ENCODE data around the gene KLHL14. TPM values are rescaled to one million over a fixed set of nuclear protein-coding genes. Genes with fewer than 3 reads are reported as not detected.

The KLHL14 gene
- total RNA-seq, 1 experiment from 2014 or later, result 0.07 TPM

DNA sequence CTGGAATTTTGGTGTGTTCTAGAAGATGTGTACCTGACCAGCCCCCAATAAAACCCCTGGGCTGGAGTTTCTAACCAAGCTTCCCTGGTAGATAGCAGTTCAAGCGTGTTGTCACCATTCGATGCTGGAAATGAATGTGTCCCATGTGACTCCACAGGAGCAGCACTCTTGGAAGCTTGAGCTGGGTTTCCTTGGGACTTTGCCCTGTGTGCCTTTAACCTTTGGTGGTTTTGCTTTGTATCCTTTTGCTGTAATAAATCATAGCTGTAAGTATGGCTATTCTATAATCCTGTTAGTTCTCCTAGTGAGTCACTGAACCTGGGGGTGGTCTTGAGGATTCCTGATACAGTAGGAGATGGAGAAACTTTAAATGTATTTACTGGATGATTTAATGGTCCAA is 65.2 kb downstream of the KLHL14 start:
- intact Hi-C loops (cut with micrococcal nuclease; ENCODE audit: unreplicated experiment), result no loop called here
- H3K4me1 Mint-ChIP-seq (ENCODE audit: low read depth, unreplicated experiment), result peaks cover 7% of the 10 kb centered on the region
- H3K36me3 Mint-ChIP-seq (ENCODE audit: insufficient read depth, unreplicated experiment), result no peaks in the 10 kb centered on the region
- CTCF ChIA-PET, result interaction anchor here (1.3 kb wide), 1 partner anchor 22 kb away, joined by 4 read pairs; no protein-coding TSS in a partner anchor
- H3K27me3 Mint-ChIP-seq (ENCODE audit: unreplicated experiment), result no peaks in the 10 kb centered on the region
- H3K4me3 Mint-ChIP-seq (ENCODE audit: low read depth, unreplicated experiment), result no peak overlapping the region
- no peaks in the 10 kb centered on the region for H3K9me3 Mint-ChIP-seq (ENCODE audit: low read depth, unreplicated experiment)
- no peak for DNase-seq
- H3K27ac Mint-ChIP-seq (ENCODE audit: unreplicated experiment), result no peak overlapping the region
- TF ChIP-seq, protein P1, sequence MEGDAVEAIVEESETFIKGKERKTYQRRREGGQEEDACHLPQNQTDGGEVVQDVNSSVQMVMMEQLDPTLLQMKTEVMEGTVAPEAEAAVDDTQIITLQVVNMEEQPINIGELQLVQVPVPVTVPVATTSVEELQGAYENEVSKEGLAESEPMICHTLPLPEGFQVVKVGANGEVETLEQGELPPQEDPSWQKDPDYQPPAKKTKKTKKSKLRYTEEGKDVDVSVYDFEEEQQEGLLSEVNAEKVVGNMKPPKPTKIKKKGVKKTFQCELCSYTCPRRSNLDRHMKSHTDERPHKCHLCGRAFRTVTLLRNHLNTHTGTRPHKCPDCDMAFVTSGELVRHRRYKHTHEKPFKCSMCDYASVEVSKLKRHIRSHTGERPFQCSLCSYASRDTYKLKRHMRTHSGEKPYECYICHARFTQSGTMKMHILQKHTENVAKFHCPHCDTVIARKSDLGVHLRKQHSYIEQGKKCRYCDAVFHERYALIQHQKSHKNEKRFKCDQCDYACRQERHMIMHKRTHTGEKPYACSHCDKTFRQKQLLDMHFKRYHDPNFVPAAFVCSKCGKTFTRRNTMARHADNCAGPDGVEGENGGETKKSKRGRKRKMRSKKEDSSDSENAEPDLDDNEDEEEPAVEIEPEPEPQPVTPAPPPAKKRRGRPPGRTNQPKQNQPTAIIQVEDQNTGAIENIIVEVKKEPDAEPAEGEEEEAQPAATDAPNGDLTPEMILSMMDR (IDR thresholded peaks at IDR 0.05; ENCODE audit: unreplicated experiment), result no peak
- no TSS peak for BruUV-seq (replicated peaks)

DNA sequence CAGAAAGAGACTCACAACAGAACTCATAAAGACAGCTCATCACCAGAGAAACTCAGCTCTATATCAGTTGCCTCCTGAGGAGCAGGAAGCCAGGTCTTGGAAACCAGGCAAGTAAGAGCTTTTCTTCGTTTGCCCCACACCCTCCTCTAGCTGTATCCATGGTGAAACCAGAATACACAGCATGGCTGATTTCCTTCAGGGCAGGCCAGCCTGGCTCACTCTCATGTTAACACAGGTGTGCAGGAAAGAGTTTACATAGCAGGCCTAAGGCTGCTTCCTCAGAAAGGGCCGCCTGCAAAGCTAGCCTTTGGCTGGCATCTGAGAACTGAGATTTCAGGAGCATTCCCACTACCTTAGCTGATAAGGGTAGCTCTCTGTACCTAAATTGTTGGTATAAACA is 65.7 kb downstream of the KLHL14 start:
- peaks cover 7% of the 10 kb centered on the region for H3K4me1 Mint-ChIP-seq (ENCODE audit: low read depth, unreplicated experiment)
- intact Hi-C loops (cut with micrococcal nuclease; ENCODE audit: unreplicated experiment), result no loop called here
- no peaks in the 10 kb centered on the region for H3K9me3 Mint-ChIP-seq (ENCODE audit: low read depth, unreplicated experiment)
- H3K27me3 Mint-ChIP-seq (ENCODE audit: unreplicated experiment), result no peaks in the 10 kb centered on the region
- TF ChIP-seq, protein P1 (IDR thresholded peaks at IDR 0.05; ENCODE audit: unreplicated experiment), result no peak
- no peak overlapping the region for H3K4me3 Mint-ChIP-seq (ENCODE audit: low read depth, unreplicated experiment)
- no peak overlapping the region for H3K27ac Mint-ChIP-seq (ENCODE audit: unreplicated experiment)
- H3K36me3 Mint-ChIP-seq (ENCODE audit: insufficient read depth, unreplicated experiment), result no peaks in the 10 kb centered on the region
- BruUV-seq (replicated peaks), result no TSS peak
- CTCF ChIA-PET, result interaction anchor here (1.3 kb wide), 1 partner anchor 22 kb away, joined by 4 read pairs; no protein-coding TSS in a partner anchor
- peak; percentile 5 for DNase-seq

DNA sequence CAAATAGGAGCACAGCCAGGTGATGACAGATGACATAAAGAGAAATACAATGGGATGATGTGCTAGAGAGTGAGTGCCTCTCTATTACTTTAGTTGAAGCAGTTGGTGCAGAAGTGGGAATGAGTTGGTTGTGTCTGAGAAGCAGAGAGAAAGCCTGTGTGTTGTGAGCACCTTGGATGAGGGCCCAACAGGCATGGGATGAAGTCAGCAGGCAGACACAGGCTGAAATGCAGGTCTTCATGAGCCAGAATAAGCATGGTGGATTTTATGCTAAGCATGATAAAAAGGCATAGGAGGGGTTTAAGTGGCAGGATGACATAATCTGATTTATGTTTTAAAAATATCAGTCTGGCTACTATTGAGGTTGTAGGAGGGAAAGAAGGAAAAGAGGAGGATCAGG is 71.5 kb downstream of the KLHL14 start:
- Mint-ChIP-seq H3K4me3 (ENCODE audit: low read depth, unreplicated experiment) (no peak overlapping the region), H3K4me1 (ENCODE audit: low read depth, unreplicated experiment) (peaks cover 13% of the 10 kb centered on the region), H3K36me3 (ENCODE audit: insufficient read depth, unreplicated experiment) (no peaks in the 10 kb centered on the region), H3K27ac (ENCODE audit: unreplicated experiment) (no peak overlapping the region), H3K27me3 (ENCODE audit: unreplicated experiment) (no peaks in the 10 kb centered on the region), H3K9me3 (ENCODE audit: low read depth, unreplicated experiment) (no peaks in the 10 kb centered on the region)
- DNase-seq, result no peak
- BruUV-seq (replicated peaks), result no TSS peak
- intact Hi-C loops (cut with micrococcal nuclease; ENCODE audit: unreplicated experiment), result no loop called here
- TF ChIP-seq, protein P1 (IDR thresholded peaks at IDR 0.05; ENCODE audit: unreplicated experiment), result no peak
- CTCF ChIA-PET, result no interaction called here

DNA sequence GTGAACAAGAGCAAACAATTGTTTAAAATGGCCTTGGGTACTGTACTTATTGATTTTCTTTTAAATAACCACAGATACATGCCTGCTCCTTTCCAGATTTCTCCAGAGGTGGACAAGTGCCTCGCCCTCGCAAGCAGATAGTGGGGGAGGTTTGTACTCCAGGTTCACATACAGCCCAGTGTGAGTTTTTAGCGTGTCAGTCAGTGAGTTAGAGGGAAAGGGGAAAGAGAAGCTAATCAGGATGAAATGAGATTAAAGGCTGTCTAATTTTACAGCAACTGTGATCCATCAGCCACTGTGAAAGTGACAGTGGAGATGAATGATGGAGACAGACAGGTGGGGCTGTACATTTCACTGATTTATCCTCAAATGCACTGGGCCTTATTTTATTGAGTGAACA is 74.7 kb downstream of the KLHL14 start:
- intact Hi-C loops (cut with micrococcal nuclease; ENCODE audit: unreplicated experiment), result loop anchor here (1.0 kb wide), 1 partner anchor 30 kb away; no protein-coding TSS in a partner anchor
- CTCF ChIA-PET, result no interaction called here
- Mint-ChIP-seq H3K4me1 (ENCODE audit: low read depth, unreplicated experiment) (peaks cover 16% of the 10 kb centered on the region), H3K4me3 (ENCODE audit: low read depth, unreplicated experiment) (no peak overlapping the region), H3K36me3 (ENCODE audit: insufficient read depth, unreplicated experiment) (peaks cover 2% of the 10 kb centered on the region), H3K9me3 (ENCODE audit: low read depth, unreplicated experiment) (no peaks in the 10 kb centered on the region), H3K27me3 (ENCODE audit: unreplicated experiment) (no peaks in the 10 kb centered on the region), H3K27ac (ENCODE audit: unreplicated experiment) (no peak overlapping the region)
- TF ChIP-seq, protein P1 (IDR thresholded peaks at IDR 0.05; ENCODE audit: unreplicated experiment), result no peak
- no peak for DNase-seq
- BruUV-seq (replicated peaks), result no TSS peak
